K562 (cell line): Measurements from ENCODE around the gene ZBTB18. TPM values are rescaled to one million over a fixed set of nuclear protein-coding genes. Genes with fewer than 3 reads are reported as not detected.

Source experiments
- ATAC-seq: fragments of 200-7000 bp; cut with Tn5 transposase; 3 replicates; pipeline ENCODE4 v1.9.1; 2020; ENCODE audit warnings: moderate library complexity
- BruUV-seq: library from RNA; stranded (reverse); fragments of 400-500 nt; replicated peaks from 2 replicates; lab custom pipeline; 2021; lab: Mats Ljungman, UMichigan
- CTCF ChIA-PET: fragments of 300-600 bp; formaldehyde crosslinking; extraction: SDS; loops from one replicate; lab custom pipeline; 2021; ENCODE audit warnings: low intra/inter-chr PET ratio; lab: Yijun Ruan, JAX
- POLR2A ChIA-PET: fragments of 300-600, 350-650 bp; sonication (Branson Sonifier 250); formaldehyde crosslinking; extraction: SDS; loops from one replicate; lab custom pipeline; 2021; ENCODE audit warnings: antibody characterized with exemption, inconsistent platforms; lab: Yijun Ruan, JAX
- DNase-seq, 4 experiments: peaks; one replicate each; pipeline versions ENCODE4 v3.0.0 to v3.0.0-alpha.2; 2011 to 2018; ENCODE audit warnings: low spot score in 3 of 4, mixed read lengths in 3 of 4; ENCODE audit errors: extremely low read depth in 1 of 4
- FAIRE-seq: peaks from 2 replicates; lab custom pipeline; 2011; peaks lifted over from hg19 to GRCh38; lab: Jason Lieb, UNC
- H2AFZ ChIP-seq: 2 replicates; pipeline ENCODE4 v1.6.0; 2011; ENCODE audit warnings: low read depth, low read length, control low read depth, inconsistent platforms
- H3K27ac ChIP-seq: fragments of 200-600 bp; 3 replicates; pipeline ENCODE4 v1.8.0; 2011; ENCODE audit warnings: low read depth, mild to moderate bottlenecking, control low read depth, inconsistent platforms, low read length, moderate library complexity, mixed read lengths; ENCODE audit errors: extremely low read depth
- H3K27me3 ChIP-seq, 2 experiments: fragments of 300-600 bp in 1 of 2; 2 replicates in 1 of 2; 3 replicates in 1 of 2; pipeline versions ENCODE4 v1.6.0 to v1.8.0; 2011; ENCODE audit warnings: inconsistent platforms in 2 of 2, low read length in 2 of 2, mild to moderate bottlenecking in 1 of 2, mixed read lengths in 1 of 2, moderate library complexity in 1 of 2; ENCODE audit not compliant: control insufficient read depth in 2 of 2, insufficient read depth in 2 of 2
- H3K36me3 ChIP-seq: fragments of 300-600 bp; 3 replicates; pipeline ENCODE4 v1.8.0; 2011; ENCODE audit warnings: mild to moderate bottlenecking, low read length, inconsistent platforms; ENCODE audit not compliant: control insufficient read depth, insufficient read depth
- H3K4me1 ChIP-seq, 2 experiments: fragments of 200-600 bp in 1 of 2; replicated peaks in 1 of 2; 2 replicates in 1 of 2; 3 replicates in 1 of 2; pipeline versions ENCODE4 v1.5.1 to v1.8.0; 2011; ENCODE audit warnings: inconsistent platforms in 2 of 2, low read length in 2 of 2, mild to moderate bottlenecking in 1 of 2, mixed read lengths in 1 of 2, moderate library complexity in 1 of 2; ENCODE audit not compliant: control insufficient read depth in 2 of 2, insufficient read depth in 2 of 2
- H3K4me2 ChIP-seq: 2 replicates; pipeline ENCODE4 v1.6.1; 2011; ENCODE audit warnings: low read length, control low read depth, inconsistent platforms, mixed read lengths; ENCODE audit not compliant: insufficient read depth
- H3K4me3 ChIP-seq: fragments of 200-600 bp; sonication (generic), shearing (Covaris generic); 2 replicates; pipeline ENCODE4 v1.5.1; 2016; ENCODE audit warnings: control low read depth, inconsistent platforms
- H3K79me2 ChIP-seq: fragments of 200-600 bp; 3 replicates; pipeline ENCODE4 v1.8.0; 2011; ENCODE audit warnings: low read length, inconsistent platforms; ENCODE audit not compliant: control insufficient read depth, insufficient read depth
- H3K9ac ChIP-seq, 2 experiments: 2 replicates each; pipeline versions ENCODE4 v1.6.0 to v1.6.1; 2011; ENCODE audit warnings: low read depth in 2 of 2, low read length in 2 of 2, control low read depth in 1 of 2, inconsistent platforms in 1 of 2, mild to moderate bottlenecking in 1 of 2, mixed read lengths in 1 of 2; ENCODE audit not compliant: insufficient read depth in 1 of 2
- H3K9me1 ChIP-seq: one replicate; pipeline ENCODE4 v1.6.0; 2011; ENCODE audit warnings: inconsistent platforms, mild to moderate bottlenecking, low read length, moderate library complexity; ENCODE audit not compliant: control insufficient read depth, insufficient read depth
- H3K9me3 ChIP-seq: replicated peaks from 2 replicates; pipeline ENCODE4 v1.5.1; 2011; ENCODE audit warnings: low read depth, low read length, inconsistent platforms; ENCODE audit not compliant: control insufficient read depth, insufficient read depth
- H4K20me1 ChIP-seq: replicated peaks from 2 replicates; pipeline ENCODE4 v1.6.1; 2011; ENCODE audit warnings: low read length, inconsistent platforms, mixed read lengths; ENCODE audit not compliant: control insufficient read depth, insufficient read depth
- BDP1 ChIP-seq: IDR thresholded peaks from 3 replicates; pipeline ENCODE4 v1.6.1; 2011; ENCODE audit not compliant: insufficient read length, insufficient read depth
- CREB3L1 ChIP-seq: fragments of 450-650 bp; IDR thresholded peaks from 2 replicates; pipeline ENCODE4 v1.6.1; 2014; ENCODE audit warnings: low read depth, mild to moderate bottlenecking, moderate library complexity, borderline replicate concordance
- ETV6 ChIP-seq, 3 experiments: fragments of 150-350 bp in 1 of 3; sonication (generic) in 1 of 3; formaldehyde crosslinking in 1 of 3; IDR thresholded peaks; 2 replicates each; pipeline versions ENCODE4 v1.6.1 to v1.8.0; 2014 to 2022; ENCODE audit warnings: borderline replicate concordance in 2 of 3, low read depth in 2 of 3, antibody characterized with exemption in 1 of 3, low read length in 1 of 3, mild to moderate bottlenecking in 1 of 3, missing genetic modification reagents in 1 of 3
- HLTF ChIP-seq: fragments of 450-650 bp; IDR thresholded peaks from 2 replicates; pipeline ENCODE4 v1.6.1; 2016
- HOMEZ ChIP-seq: fragments of 250-450 bp; sonication (Bioruptor Pico); IDR thresholded peaks from 2 replicates; pipeline ENCODE4 v1.4.0; 2020; ENCODE audit warnings: mild to moderate bottlenecking, moderate library complexity
- MAFF ChIP-seq: IDR thresholded peaks from 2 replicates; pipeline ENCODE4 v1.6.1; 2012; ENCODE audit warnings: low read length, improper control_type of control experiment
- NFXL1 ChIP-seq: fragments of 450-650 bp; formaldehyde crosslinking; IDR thresholded peaks from 2 replicates; pipeline ENCODE4 v1.4.0; 2021; ENCODE audit warnings: mild to moderate bottlenecking
- RBM22 ChIP-seq: fragments of 200-400 bp; formaldehyde crosslinking; IDR thresholded peaks from 2 replicates; pipeline ENCODE4 v1.6.1; 2018; ENCODE audit warnings: low read length, low read depth; ENCODE audit not compliant: poor library complexity, severe bottlenecking
- RFX1 ChIP-seq: fragments of 450-650 bp; IDR thresholded peaks from 2 replicates; pipeline ENCODE4 v1.6.1; 2016; ENCODE audit warnings: mild to moderate bottlenecking, moderate library complexity
- SRSF9 ChIP-seq: fragments of 200-400 bp; formaldehyde crosslinking; IDR thresholded peaks from 2 replicates; pipeline ENCODE4 v1.6.1; 2017; ENCODE audit warnings: low read depth, low read length, borderline replicate concordance
- TAF7 ChIP-seq: fragments of 450-650 bp; IDR thresholded peaks from 2 replicates; pipeline ENCODE4 v1.6.1; 2016; ENCODE audit warnings: missing genetic modification characterization, missing compliant biosample characterization
- TEAD2 ChIP-seq: fragments of 450-650 bp; IDR thresholded peaks from 2 replicates; pipeline ENCODE4 v1.6.1; 2016; ENCODE audit warnings: missing genetic modification characterization, control low read depth, missing compliant biosample characterization
- ZBTB33 ChIP-seq: sonication (generic); formaldehyde crosslinking; IDR thresholded peaks from 2 replicates; pipeline ENCODE4 v1.8.1; 2023; ENCODE audit warnings: mild to moderate bottlenecking, missing genetic modification reagents
- ZBTB7A ChIP-seq: IDR thresholded peaks from 2 replicates; pipeline ENCODE4 v1.6.1; 2011; ENCODE audit warnings: low read depth, mild to moderate bottlenecking, low read length, moderate library complexity, borderline replicate concordance; ENCODE audit not compliant: control insufficient read depth
- ZNF436 ChIP-seq: fragments of 250-450, 450-650 bp; sonication (Bioruptor Pico); formaldehyde crosslinking; IDR thresholded peaks from 2 replicates; pipeline ENCODE4 v1.7.0; 2020; ENCODE audit warnings: mild to moderate bottlenecking
- ZNF717 ChIP-seq: fragments of 250-450 bp; sonication (Bioruptor Pico); IDR thresholded peaks from 2 replicates; pipeline ENCODE4 v1.5.0; 2021
- ZSCAN32 ChIP-seq: fragments of 450-650 bp; formaldehyde crosslinking; IDR thresholded peaks from 2 replicates; pipeline ENCODE4 v1.4.0; 2020; ENCODE audit warnings: mild to moderate bottlenecking, moderate library complexity
- ZZZ3 ChIP-seq: fragments of 450-650 bp; IDR thresholded peaks from 2 replicates; pipeline ENCODE4 v1.6.1; 2016; ENCODE audit warnings: antibody characterized with exemption, mild to moderate bottlenecking, moderate library complexity
- WGBS: fragments of 100-300 bp; shearing (Covaris generic); methylation state at CpG from one replicate; pipeline ENCODE4 v1.1.6; 2016; ENCODE audit warnings: low coverage, mixed read lengths; ENCODE audit not compliant: insufficient coverage; ENCODE audit errors: missing lambda C conversion rate; 5-methylcytosine and 5-hydroxymethylcytosine counted together
- in situ Hi-C: fragments of 300-500 bp; cut with MboI; formaldehyde crosslinking; loops from 4 replicates; pipeline ENCODE4 v1.15.0; 2018; ENCODE audit warnings: inconsistent platforms, mixed read lengths
- intact Hi-C: fragments of 100-400 bp; cut with micrococcal nuclease; formaldehyde crosslinking; loops from 2 replicates; pipeline ENCODE4 v1.14.2; 2022
- polyA plus RNA-seq, 8 experiments: library from polyadenylated mRNA; depleted of rRNA in 4 of 8; stranded (reverse) in 5 of 8; unstranded in 3 of 8; fragments of >200 nt; fragmentation: Nextera tagmentation in 2 of 8; fragmentation: Illumina TruSeq in 1 of 8; extraction: Ambion mirVana in 2 of 8; extraction: Trizol in 1 of 8; gene quantifications; 2 replicates each; pipeline versions ENCODE4 v1.2.1 to v1.2.3, GENCODE V29; 2011 to 2014; ENCODE audit warnings: inconsistent platforms in 1 of 8, missing spikeins in 1 of 8
- total RNA-seq, 7 experiments: library from RNA; depleted of rRNA in 6 of 7; stranded (reverse); fragments of >200 nt in 6 of 7; fragmentation: Illumina TruSeq in 2 of 7; extraction: Trizol in 2 of 7; gene quantifications; 2 replicates each; pipeline versions ENCODE4 v1.2.1 to v1.2.3, GENCODE V29; 2011 to 2021; ENCODE audit warnings: low replicate concordance in 1 of 7

ZBTB18 gene
- total and polyA plus RNA-seq, 9 of the 15 experiments (the other 6 are each of a cell fraction or from before 2014, with no cell fraction given) = 0.13 to 2.6 (median 1.6) TPM

GRCh38 chr1:244095529-244095911 lies 44.4 kb downstream of the ZBTB18 start (continued):
- TF ChIP-seq HOMEZ (CRISPR knock-in tag) = no peak
- TF ChIP-seq ZNF717 (CRISPR knock-in tag) = no peak

GRCh38 chr1:244096066-244096610 lies 45.1 kb downstream of the ZBTB18 start:
- WGBS = 1% methylated on average over 13 of the region's 13 CpGs
- intact Hi-C loops = no loop called here

More at GRCh38 chr1:244096066-244096610, 45.1 kb downstream of the ZBTB18 start:
- ATAC-seq (peak; percentile 36; the same call in 1 of the 3 replicates), DNase-seq (no peak), FAIRE-seq (no peak)
- in situ Hi-C loops = no loop called here
- no peaks in the 10 kb centered on the region for H3K4me1 ChIP-seq
- BruUV-seq = no TSS peak
- TF ChIP-seq ZNF436 (CRISPR knock-in tag) = no peak
- no peak for TF ChIP-seq TAF7 (tag)
- TF ChIP-seq ETV6 (IDR thresholded peaks at IDR 0.05; ENCODE audit: borderline replicate concordance in 1 of 2, low read depth in 2 of 2, low read length in 1 of 2) = no peak
- TF ChIP-seq ETV6 (CRISPR knock-in tag; IDR thresholded peaks at IDR 0.05; ENCODE audit: borderline replicate concordance) = no peak
- TF ChIP-seq ZSCAN32 (CRISPR knock-in tag) = no peak
- no peak for TF ChIP-seq RFX1
- no peak for TF ChIP-seq ZBTB7A
- no peak for TF ChIP-seq ZBTB33 (CRISPR knock-in tag)
- no peak for TF ChIP-seq SRSF9
- no peak for TF ChIP-seq TEAD2
- no peak for TF ChIP-seq RBM22
- no peak for TF ChIP-seq MAFF
- TF ChIP-seq CREB3L1 = no peak
- no peak for TF ChIP-seq NFXL1 (CRISPR knock-in tag)
- no peak for TF ChIP-seq HLTF
- TF ChIP-seq ZZZ3 = no peak
- no peak for TF ChIP-seq BDP1
- H2AFZ ChIP-seq = no peak overlapping the region
- H3K36me3 ChIP-seq = no peaks in the 10 kb centered on the region
- no peaks in the 10 kb centered on the region for H3K9me1 ChIP-seq
- H4K20me1 ChIP-seq = no peaks in the 10 kb centered on the region
- H3K4me2 ChIP-seq = no peak overlapping the region
- H3K9me3 ChIP-seq = no peaks in the 10 kb centered on the region
- POLR2A ChIA-PET = no interaction called here
- no peaks in the 10 kb centered on the region for H3K79me2 ChIP-seq
- H3K9ac ChIP-seq = no peak overlapping the region
- CTCF ChIA-PET = no interaction called here
- H3K27ac ChIP-seq = no peak overlapping the region
- H3K4me3 ChIP-seq = no peak overlapping the region
- H3K27me3 ChIP-seq = peaks cover 40 to 70% of the 10 kb centered on the region in 2 experiments
